GM12875 (cell line): ENCODE data around the gene KANSL1L.

Experiments
- H3K4me3 ChIP-seq: one replicate; pipeline ENCODE4 v1.5.1; 2011; ENCODE audit warnings: low read depth, low read length, control low read depth
- CTCF ChIP-seq: IDR thresholded peaks from 2 replicates; pipeline ENCODE4 v1.5.1; 2011; ENCODE audit warnings: low read depth, mild to moderate bottlenecking, control low read depth, inconsistent platforms, low read length, moderate library complexity, borderline replicate concordance; ENCODE audit not compliant: insufficient read depth

The KANSL1L gene

DNA sequence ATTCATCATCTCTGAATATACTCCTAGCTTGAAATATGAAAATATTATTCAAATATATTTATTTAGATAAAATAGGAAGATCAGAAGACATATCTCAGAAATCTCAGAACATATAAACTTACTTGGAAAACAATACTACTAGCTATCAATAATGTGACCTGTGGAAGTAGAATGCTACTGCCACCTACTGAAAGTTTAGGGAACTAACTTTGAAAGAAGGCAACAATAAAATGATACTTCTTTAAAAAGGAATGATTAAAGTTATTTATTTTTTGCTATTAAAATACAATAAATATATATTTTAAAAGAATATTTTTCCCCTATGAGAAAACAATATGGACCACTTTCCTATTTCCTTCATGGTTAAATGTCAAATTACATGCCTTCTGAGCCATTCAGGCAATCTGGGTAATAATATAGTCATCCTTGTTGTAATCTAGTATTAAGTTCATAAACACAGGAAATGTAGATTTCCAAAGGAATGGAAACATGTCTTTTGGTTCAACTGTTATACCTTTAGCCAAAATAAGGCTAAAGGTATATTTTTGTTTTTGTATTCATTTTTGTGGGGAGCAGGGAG, 28.1 kb upstream of the KANSL1L start:
- TF ChIP-seq CTCF, result peak; percentile 36; the same call in 1 of the 2 replicates

GRCh38 chr2:210198326-210198725, 27.1 kb upstream of the KANSL1L start:
- no peak for TF ChIP-seq CTCF

More for the DNA sequence above, 28.1 kb upstream of the KANSL1L start:
- H3K4me3 ChIP-seq, result no peak overlapping the region

GRCh38 chr2:210197720-210198119, 26.5 kb upstream of the KANSL1L start:
- TF ChIP-seq CTCF, result no peak
- no peak overlapping the region for H3K4me3 ChIP-seq

More at GRCh38 chr2:210198326-210198725, 27.1 kb upstream of the KANSL1L start:
- no peak overlapping the region for H3K4me3 ChIP-seq

DNA sequence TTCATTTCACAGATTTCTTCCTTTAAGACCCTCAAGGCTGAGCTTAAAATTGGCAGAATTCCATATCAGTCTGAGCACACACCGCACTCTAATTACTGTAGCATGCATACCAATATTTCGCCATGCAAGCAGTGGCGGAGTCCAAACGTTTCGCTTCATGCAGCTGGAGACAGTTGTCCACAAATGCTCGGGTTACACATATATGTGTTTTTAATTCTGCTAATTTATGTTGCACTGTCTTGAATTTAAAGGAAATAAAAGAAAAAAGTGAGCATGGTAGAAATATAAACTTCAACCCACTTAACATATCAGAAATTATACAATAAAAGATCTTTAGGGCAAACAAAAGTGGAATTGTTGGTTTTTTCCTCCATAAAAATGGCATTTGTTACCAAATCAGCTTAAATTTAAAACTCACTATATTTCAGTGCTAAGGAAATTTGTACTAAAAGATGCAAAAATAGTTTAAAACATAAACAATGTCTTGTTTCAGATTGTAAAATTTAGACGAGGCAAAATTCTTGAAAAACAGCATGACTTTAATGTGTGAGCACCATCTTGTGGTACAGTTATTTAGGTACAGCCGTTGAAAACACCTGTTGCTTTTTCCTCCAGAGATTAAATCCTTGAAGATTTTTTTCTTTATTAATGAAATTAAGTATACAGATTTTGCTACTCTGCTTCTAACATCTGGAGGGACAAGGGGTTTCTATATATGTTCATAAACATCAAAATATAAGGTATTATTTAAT, 24.1 kb upstream of the KANSL1L start:
- TF ChIP-seq CTCF, result peak; percentile 24; the same call in 1 of the 2 replicates
- H3K4me3 ChIP-seq, result no peak overlapping the region

GRCh38 chr2:210190345-210190744, 19.1 kb upstream of the KANSL1L start:
- H3K4me3 ChIP-seq, result no peak overlapping the region
- TF ChIP-seq CTCF, result no peak

GRCh38 chr2:210189452-210190138, 18.4 kb upstream of the KANSL1L start:
- H3K4me3 ChIP-seq, result no peak overlapping the region
- no peak for TF ChIP-seq CTCF

DNA sequence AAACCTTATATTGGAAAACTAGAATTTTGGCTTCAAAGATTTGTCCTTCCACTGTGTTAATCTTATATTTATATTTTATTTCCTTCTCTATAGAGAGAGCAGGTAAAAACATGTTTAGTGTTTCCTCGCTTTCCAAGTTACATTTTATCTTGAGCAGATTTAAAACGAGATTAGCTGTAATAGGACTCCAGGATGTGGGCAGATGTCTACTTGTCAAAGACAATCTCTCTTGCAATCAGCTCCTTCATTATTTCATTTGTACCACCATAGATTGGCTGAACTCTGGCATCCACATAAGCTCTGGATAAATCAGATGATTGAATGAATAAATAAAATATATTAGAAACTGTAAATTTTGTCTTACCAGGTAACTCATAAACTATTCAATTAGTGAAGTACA, 17.5 kb upstream of the KANSL1L start:
- no peak for TF ChIP-seq CTCF
- no peak overlapping the region for H3K4me3 ChIP-seq
